Dedifferentiated amniotic fluid mesenchymal stem cell (primary cell): ENCODE results near the gene SSU72.
"Not testable (repeated sequence)": the region's sequence is repeated elsewhere in the genome, so short reads cannot be mapped to it uniquely, and the experiment has no call there.

ENCODE experiments used
- DNase-seq: peaks from one replicate; pipeline ENCODE4 v3.0.0-alpha.2; 2016; ENCODE audit errors: extremely low spot score

SSU72 gene

GRCh38 chr1:1527092-1527816 is 47.4 kb downstream of the SSU72 start:
- no peak for DNase-seq

DNA sequence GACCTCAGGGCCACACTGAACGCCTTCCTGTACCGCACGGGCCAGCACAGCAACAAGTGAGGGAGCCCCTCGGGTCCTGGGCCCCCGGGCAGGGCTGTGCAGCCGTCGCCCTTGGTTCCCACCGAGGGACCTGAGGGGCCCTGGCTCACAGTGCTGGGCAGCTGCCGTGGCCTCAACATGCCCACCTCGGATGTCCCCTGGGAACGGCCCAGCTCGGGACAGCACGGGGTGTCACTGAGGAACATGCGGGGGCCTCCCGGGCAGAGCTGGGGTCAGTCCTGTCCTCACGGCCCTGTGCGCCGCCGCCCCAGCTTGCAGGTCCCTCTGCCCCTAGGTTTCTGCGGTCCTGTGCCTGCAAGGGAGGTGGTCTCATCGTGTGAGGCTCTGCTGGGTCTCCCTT is 48.2 kb downstream of the SSU72 start:
- not testable (repeated sequence) for DNase-seq

GRCh38 chr1:1524750-1525383 is 49.8 kb downstream of the SSU72 start:
- DNase-seq = not testable (repeated sequence)

DNA sequence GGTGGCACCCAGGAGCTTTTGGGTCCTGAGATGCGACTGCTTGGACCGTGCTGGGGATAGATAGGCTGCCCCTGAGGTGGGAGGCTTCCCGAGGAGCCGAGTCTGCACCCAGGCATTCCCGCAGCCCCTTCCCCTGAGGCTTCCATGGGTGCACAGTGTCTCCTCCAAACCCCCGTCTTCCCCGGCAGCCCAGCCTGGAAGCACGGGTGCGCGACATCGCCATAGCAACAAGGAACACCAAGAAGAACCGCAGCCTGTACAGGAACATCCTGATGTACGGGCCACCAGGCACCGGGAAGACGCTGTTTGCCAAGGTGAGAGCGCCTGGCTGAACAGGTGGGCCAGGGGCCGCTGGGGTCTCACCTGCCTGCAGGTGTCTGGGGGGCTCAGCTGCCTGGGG is 51.0 kb downstream of the SSU72 start:
- DNase-seq = not testable (repeated sequence)

GRCh38 chr1:1523226-1523625 is 51.4 kb downstream of the SSU72 start:
- DNase-seq = not testable (repeated sequence)

DNA sequence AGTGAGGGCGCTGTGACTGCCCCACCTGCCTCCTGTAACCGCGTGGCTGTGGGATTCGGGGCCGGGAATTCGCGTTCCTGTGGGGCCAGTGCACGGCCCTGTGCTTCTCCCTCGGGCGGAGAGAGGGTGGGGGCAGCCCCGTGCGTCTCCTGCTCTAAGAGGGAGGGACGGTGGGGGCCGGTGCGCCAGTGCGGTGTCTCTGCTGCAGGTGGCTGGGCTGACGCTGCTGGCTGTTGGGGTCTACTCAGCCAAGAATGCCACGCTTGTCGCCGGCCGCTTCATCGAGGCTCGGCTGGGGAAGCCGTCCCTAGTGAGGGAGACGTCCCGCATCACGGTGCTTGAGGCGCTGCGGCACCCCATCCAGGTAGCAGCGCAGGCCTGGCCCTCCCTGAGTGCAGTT is 52.1 kb downstream of the SSU72 start:
- not testable (repeated sequence) for DNase-seq

GRCh38 chr1:1521331-1521730 is 53.3 kb downstream of the SSU72 start:
- no peak for DNase-seq

- DNase-seq = not testable (repeated sequence)
Observed at GRCh38 chr1:1519805-1520505, 54.7 kb downstream of the SSU72 start.

DNA sequence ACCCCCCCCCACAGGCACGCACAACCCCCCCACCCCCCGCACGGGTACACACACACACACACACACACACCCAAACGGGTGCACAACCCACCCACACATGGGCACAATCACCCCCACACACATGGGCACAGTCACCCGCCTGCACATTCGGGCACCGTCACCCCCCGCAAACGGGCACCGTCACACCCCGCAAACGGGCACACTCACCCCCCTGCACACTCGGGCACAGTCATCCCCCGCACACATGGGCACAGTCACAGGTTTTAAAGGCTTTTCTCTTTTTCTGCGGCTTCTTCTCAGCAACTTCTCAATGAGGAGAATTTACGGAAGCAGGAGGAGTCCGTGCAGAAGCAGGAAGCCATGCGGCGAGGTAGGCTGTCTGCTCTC is 56.0 kb downstream of the SSU72 start:
- DNase-seq = not testable (repeated sequence)

DNA sequence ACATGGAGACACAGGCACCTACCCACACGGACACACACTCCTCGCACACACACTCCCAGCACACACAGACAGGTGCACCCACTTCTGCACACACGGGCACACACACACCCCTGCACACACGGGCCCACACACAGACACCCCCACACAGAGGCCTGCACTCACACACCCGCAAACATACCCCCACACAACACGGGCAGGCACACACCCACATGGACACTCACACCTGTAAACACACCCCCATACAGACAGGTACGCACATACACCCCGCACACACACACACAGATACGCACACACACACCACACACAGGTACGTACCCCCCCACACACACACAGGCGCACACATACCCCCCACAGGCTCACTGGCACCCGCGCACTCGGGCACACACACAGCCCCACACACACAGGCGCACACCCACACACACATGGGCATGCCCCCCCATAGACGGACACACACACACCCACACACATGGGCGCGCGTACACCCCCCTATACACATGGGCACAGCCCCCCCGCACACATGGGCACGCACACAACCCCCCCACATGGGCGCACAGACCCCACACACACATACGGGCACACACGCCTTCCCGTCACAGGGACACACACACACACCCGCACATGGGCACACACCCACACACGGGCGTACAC is 56.6 kb downstream of the SSU72 start:
- DNase-seq = no peak

DNA sequence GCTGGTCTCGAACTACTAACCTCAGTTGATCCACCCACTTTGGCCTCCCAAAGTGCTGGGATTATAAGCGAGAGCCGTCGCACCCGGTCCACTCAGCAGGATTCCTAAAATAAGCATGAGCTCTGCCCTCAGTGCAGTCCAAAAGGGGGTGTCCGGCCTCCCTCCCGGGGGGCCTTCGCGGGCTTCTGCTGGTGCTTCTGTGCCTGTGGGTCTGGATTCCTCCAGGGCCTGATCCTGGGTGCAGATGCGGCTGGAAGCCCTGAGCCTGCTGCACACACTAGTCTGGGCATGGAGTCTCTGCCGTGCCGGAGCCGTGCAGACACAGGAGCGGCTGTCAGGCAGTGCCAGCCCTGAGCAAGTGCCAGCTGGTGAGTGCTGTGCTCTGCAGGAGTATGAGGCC is 57.7 kb downstream of the SSU72 start:
- DNase-seq = not testable (repeated sequence)

DNA sequence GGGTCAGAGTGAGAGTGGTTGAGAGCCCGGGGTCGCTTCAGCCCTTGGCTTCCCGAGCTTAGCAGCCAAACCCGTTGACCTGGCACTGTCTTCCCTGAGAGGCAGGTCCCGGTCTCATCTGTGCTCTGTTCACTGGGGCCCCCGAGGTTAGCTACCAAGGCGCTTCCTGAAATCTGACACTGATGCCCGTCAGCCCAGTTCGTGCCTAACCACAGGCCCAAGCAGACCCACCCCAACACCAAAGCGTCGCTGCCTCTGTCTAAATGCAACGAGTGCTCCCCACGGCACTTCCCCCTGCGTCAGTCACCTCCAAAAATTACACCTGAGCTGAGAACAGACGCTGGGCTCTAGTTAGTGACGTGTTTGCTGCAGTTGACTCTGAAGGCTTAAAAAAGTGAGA is 60.3 kb downstream of the SSU72 start:
- not testable (repeated sequence) for DNase-seq

DNA sequence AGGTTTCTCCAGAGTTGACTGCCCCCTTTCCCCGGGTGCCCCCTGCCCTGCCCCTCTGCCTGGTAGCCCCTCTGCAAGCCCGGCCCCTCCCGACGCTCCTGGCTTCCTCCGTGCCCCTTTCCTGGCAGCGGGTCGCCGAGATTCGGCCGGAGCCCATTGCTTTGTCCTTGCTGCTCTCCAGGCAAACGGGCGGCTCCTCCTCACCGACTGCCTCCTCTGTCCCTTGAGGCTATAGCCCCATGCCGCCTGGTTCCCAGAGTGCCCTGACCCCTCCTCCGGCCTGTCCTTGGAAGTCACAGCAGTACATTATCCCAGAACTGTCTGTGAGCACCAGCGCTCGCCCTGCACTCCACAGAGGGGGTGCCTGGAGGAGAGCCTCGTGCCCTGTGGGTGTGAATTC is 61.0 kb downstream of the SSU72 start:
- not testable (repeated sequence) for DNase-seq

DNA sequence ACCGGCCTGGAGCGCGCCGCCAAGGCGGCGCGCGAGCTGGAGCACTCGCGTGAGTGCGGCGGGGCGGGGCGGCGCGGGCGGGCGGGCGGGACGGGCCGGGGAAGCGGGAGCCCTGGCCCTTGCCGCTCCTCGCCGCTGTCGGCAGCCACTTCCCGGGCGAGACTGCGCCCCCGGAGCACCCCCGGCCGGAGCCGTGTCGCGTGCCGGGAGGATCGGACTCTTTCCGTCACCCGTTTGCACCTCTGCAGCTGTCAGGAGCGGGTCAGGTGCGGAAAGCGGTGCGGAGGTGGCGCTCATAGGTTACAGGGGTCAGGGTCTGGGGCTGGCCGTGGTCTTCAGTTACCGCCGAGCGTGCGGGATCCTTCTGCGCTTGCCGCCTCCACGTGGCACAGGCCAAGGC is 62.2 kb downstream of the SSU72 start:
- not testable (repeated sequence) for DNase-seq

DNA sequence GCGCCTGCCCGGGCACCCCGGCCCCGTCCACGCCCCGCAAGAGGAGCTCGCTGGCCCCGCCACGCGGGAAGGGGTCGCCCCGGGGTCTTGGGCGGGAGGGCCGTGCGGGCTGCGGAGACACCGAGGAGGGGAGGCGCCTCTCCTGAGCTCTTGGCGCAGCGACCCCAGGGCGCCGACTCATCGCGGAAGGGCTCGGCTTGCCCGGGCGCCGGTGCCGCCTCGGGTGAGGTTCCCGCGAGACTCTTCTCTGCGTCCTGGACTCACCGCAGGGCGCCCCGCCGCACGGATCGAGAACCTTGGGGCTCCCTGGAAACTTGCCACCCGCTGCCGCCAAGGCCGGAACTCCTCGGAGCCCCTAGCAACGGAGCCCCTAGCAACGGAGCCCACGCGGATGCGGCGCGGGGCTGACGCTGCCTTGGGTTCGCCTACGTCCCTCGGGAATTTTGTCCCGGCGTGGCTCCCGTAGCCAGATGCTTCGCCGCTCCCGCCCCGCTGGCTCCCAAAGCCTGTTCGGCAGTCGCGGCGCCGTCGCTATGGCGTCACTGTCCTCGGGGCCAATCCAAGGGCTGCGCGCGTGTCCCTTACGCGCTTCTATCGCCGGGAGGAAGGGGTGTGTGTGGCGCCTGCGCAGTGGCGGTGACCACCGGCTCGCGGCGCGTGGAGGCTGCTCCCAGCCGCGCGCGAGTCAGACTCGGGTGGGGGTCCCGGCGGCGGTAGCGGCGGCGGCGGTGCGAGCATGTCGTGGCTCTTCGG is 63.0 kb downstream of the SSU72 start, which contains the start of gene ATAD3A:
Gene ATAD3A, plus strand, starts transcription at position 630 of the 753 bp plus-strand sequence. Its CDS starts 107 bp downstream, at position 737.
- peak; percentile 94 for DNase-seq

GRCh38 chr1:1510912-1511532 is 63.6 kb downstream of the SSU72 start:
- no peak for DNase-seq

DNA sequence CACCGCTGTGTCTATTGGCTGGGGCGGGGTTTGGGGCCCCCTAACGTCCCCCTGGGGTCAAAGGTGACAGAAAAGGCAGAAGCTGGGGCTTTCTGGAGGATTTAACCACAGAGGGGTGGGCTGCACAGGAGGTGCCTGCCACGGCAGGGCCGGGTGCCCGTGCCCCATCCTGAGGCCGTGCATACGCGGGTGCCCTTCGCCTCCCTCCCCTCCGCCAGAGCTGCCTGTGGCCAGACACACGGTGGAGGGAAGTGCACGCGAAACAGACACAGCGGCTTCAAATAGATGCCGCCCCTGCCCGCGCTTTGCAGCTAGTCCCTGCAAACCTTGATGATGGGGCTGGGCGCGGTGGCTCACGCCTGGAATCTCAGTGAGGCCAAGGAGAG is 65.2 kb downstream of the SSU72 start:
- DNase-seq = not testable (repeated sequence)

DNA sequence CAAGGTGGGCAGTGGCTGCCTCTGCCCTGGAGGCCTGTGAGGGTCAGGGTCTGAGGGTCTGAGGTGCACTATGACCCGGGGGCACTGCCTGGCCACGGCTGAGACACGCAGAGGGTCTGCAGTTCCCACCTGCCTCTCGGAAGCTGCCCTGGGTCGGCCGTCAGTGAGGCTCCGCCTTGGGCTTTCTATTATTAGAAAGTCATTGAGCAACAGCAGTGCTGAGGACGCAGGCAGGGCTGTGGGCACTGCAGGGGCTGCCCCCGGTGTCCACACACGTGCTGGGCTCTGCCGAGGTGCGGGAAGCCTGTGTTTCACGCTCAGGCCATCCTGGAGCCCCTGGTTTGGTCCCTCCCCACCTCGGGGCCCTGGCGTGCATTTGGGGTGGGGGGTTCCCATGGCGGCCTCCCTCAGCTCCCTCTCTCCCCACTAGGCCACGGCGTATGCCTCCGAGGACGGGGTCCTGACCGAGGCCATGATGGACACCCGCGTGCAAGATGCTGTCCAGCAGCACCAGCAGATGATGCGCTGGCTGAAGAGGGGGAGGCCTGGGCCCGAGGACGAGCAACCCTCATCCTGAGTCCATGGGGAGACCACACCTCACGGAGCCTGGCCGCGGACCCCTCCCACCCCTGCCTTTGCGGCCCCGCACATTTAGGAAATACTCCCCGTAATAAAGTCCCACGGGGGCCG is 65.7 kb downstream of the SSU72 start:
- DNase-seq = not testable (repeated sequence)

DNA sequence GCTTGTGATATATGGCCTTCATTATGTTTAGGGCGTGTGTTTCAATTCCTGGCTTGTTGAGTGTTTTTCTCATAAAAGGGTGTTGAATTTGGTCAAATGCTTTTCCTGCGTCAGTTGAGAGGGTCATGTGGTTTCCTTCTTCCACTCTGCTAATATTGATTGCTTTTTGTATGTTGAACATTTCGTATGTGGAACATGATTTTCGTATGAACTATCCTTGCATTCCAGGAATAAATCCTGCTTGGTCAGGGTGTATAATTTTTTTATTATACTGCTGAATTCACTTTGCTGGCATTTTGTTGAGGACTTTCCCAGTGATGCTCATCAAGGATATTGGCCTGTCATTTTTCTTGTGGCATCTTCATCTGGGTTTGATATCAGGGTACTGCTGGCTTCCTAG is 67.4 kb downstream of the SSU72 start:
- no peak for DNase-seq

GRCh38 chr1:1505801-1506200 is 68.9 kb downstream of the SSU72 start:
- not testable (repeated sequence) for DNase-seq
